GM23248 (cell line): ENCODE results near the gene SLC44A5. TPM values are rescaled to one million over a fixed set of nuclear protein-coding genes. Genes with fewer than 3 reads are reported as not detected.

ENCODE experiments used
- DNase-seq: peaks from one replicate; pipeline ENCODE4 v3.0.0-alpha.2; 2015
- H2AFZ ChIP-seq: fragments of 200-600 bp; sonication (generic); 2 replicates; pipeline ENCODE4 v1.6.1; 2016; ENCODE audit warnings: antibody characterized with exemption
- H3F3A ChIP-seq: fragments of 200-600 bp; sonication (generic); 2 replicates; pipeline ENCODE4 v1.6.1; 2016; ENCODE audit warnings: mild to moderate bottlenecking, antibody characterized with exemption, mixed run types; ENCODE audit not compliant: insufficient read depth
- H3K27ac ChIP-seq: fragments of 200-600 bp; sonication (generic); 2 replicates; pipeline ENCODE4 v1.5.1; 2016; ENCODE audit warnings: mild to moderate bottlenecking
- H3K27me3 ChIP-seq: fragments of 200-600 bp; sonication (generic); replicated peaks from 2 replicates; pipeline ENCODE4 v1.6.1; 2016; ENCODE audit warnings: mild to moderate bottlenecking; ENCODE audit not compliant: insufficient read depth
- H3K36me3 ChIP-seq: fragments of 200-600 bp; sonication (generic); 2 replicates; pipeline ENCODE4 v1.6.1; 2016; ENCODE audit warnings: low read depth, mild to moderate bottlenecking
- H3K4me1 ChIP-seq: fragments of 200-600 bp; sonication (generic); 2 replicates; pipeline ENCODE4 v1.6.1; 2016; ENCODE audit warnings: mild to moderate bottlenecking; ENCODE audit not compliant: insufficient read depth
- H3K4me2 ChIP-seq: fragments of 200-600 bp; sonication (generic); one replicate; pipeline ENCODE4 v1.6.1; 2016; ENCODE audit warnings: mild to moderate bottlenecking; ENCODE audit not compliant: unreplicated experiment
- H3K4me3 ChIP-seq: fragments of 200-600 bp; sonication (generic); 2 replicates; pipeline ENCODE4 v1.5.1; 2016; ENCODE audit warnings: mild to moderate bottlenecking
- H3K79me2 ChIP-seq: fragments of 200-600 bp; sonication (generic); 2 replicates; pipeline ENCODE4 v1.6.1; 2016; ENCODE audit warnings: mild to moderate bottlenecking; ENCODE audit not compliant: insufficient read depth
- H3K9ac ChIP-seq: fragments of 200-600 bp; sonication (generic); 2 replicates; pipeline ENCODE4 v1.6.1; 2016; ENCODE audit warnings: mild to moderate bottlenecking
- H3K9me2 ChIP-seq: fragments of 200-600 bp; sonication (generic); 2 replicates; pipeline ENCODE4 v1.6.1; 2016; ENCODE audit warnings: mixed run types, mild to moderate bottlenecking, moderate library complexity; ENCODE audit not compliant: insufficient read depth
- H3K9me3 ChIP-seq: fragments of 200-600 bp; sonication (generic); one replicate; pipeline ENCODE4 v1.6.1; 2017; ENCODE audit warnings: low read depth
- H4K20me1 ChIP-seq: fragments of 200-600 bp; sonication (generic); 2 replicates; pipeline ENCODE4 v1.6.0; 2016; ENCODE audit not compliant: insufficient read depth
- EZH2 ChIP-seq: fragments of 200-600 bp; sonication (generic); IDR thresholded peaks from 2 replicates; pipeline ENCODE4 v1.6.1; 2018; ENCODE audit warnings: antibody characterized with exemption, mild to moderate bottlenecking; ENCODE audit not compliant: insufficient read depth, poor library complexity, severe bottlenecking
- EZH2phosphoT487 ChIP-seq: fragments of 200-600 bp; sonication (generic); IDR thresholded peaks from 2 replicates; pipeline ENCODE4 v1.6.1; 2018; ENCODE audit warnings: antibody characterized with exemption, moderate library complexity, mild to moderate bottlenecking, low read depth; ENCODE audit not compliant: insufficient read depth
- WGBS, 2 experiments: methylation state at CpG; one replicate each; pipeline ENCODE4 v1.1.6; 2015 to 2017; ENCODE audit warnings: low lambda C conversion rate in 2 of 2, low coverage in 1 of 2; ENCODE audit errors: missing lambda C conversion rate in 2 of 2; 5-methylcytosine and 5-hydroxymethylcytosine counted together
- in situ Hi-C: fragments of 300-500 bp; cut with MboI; formaldehyde crosslinking; loops from 2 replicates; pipeline ENCODE4 v1.15.0; 2020
- polyA plus RNA-seq: library from polyadenylated mRNA; unstranded; fragments of >200 nt; fragmentation: Nextera tagmentation; extraction: Ambion mirVana; gene quantifications from 2 replicates; pipeline ENCODE4 v1.2.1, GENCODE V29; 2016
- total RNA-seq: library from RNA; depleted of rRNA; stranded (reverse); fragments of >200 nt; shearing (Covaris generic); gene quantifications from 2 replicates; pipeline ENCODE4 v1.2.3, GENCODE V29; 2014

Gene SLC44A5
- total and polyA plus RNA-seq, 2 experiments from 2014 or later = not detected

DNA sequence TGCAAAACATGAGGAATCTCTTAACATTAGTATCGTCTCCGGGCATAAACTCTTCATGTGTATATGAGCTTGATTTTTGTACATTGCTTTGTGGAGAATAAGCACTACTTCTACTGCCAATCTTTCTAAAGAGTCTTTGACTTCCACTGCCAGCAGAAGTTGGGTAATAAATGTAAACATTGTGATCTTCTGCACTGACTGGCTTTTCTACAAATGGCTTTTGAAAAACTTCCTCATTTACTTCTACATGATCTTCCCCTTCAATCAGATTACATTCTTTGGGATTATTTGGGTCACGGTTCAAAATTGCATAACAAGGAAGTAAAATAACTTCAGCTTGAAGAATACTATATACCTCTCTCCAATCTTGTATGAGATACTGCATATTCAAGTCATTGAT is 30.4 kb upstream of the SLC44A5 start:
- Histone ChIP-seq H3K4me2 (no peak overlapping the region), H3F3A (no peaks in the 10 kb centered on the region), H3K79me2 (no peaks in the 10 kb centered on the region), H2AFZ (no peak overlapping the region), H3K27ac (no peak overlapping the region), H3K4me3 (no peak overlapping the region), H3K36me3 (no peaks in the 10 kb centered on the region), H4K20me1 (no peaks in the 10 kb centered on the region), H3K9me3 (no peaks in the 10 kb centered on the region), H3K9me2 (no peaks in the 10 kb centered on the region), H3K9ac (no peak overlapping the region), H3K4me1 (no peaks in the 10 kb centered on the region), H3K27me3 (no peaks in the 10 kb centered on the region)
- WGBS, 2 experiments = 24 to 25% methylated on average over 3 of the region's 3 CpGs
- in situ Hi-C loops = loop anchor here (25.0 kb wide), 1 partner anchor 379 kb away; no protein-coding TSS in a partner anchor
- no peak for DNase-seq
- TF ChIP-seq EZH2phosphoT487 = no peak
- TF ChIP-seq EZH2 = no peak

DNA sequence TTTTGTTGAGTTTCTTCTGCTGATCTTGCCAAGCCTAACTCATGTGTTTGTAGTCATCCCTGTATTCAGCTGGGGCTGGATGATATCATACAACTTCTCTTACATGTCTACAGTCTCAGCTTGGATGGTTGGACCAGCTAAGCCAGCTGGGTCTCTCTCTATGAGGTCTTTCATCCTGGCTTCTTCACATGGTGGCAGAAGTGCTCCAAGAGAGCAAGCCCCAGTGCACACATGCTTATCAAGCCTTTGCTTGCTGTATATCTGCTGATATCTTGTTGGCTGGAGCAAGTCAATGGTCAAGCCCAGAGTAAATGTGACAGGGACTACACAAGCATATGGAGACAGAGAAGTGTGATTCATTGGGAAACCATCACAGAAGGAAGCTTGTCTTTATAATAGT is 29.2 kb upstream of the SLC44A5 start:
- no peak overlapping the region for H3K4me2 ChIP-seq
- no peaks in the 10 kb centered on the region for H3K79me2 ChIP-seq
- no peak overlapping the region for H2AFZ ChIP-seq
- no peak overlapping the region for H3K9ac ChIP-seq
- no peak overlapping the region for H3K27ac ChIP-seq
- no peaks in the 10 kb centered on the region for H3F3A ChIP-seq
- H3K27me3 ChIP-seq = no peaks in the 10 kb centered on the region
- H3K9me3 ChIP-seq = no peaks in the 10 kb centered on the region
- in situ Hi-C loops = loop anchor here (25.0 kb wide), 1 partner anchor 378 kb away; no protein-coding TSS in a partner anchor
- no peaks in the 10 kb centered on the region for H4K20me1 ChIP-seq
- H3K9me2 ChIP-seq = no peaks in the 10 kb centered on the region
- H3K4me3 ChIP-seq = no peak overlapping the region
- H3K36me3 ChIP-seq = no peaks in the 10 kb centered on the region
- no peaks in the 10 kb centered on the region for H3K4me1 ChIP-seq
- TF ChIP-seq EZH2phosphoT487 = no peak
- TF ChIP-seq EZH2 = no peak
- no peak for DNase-seq

DNA sequence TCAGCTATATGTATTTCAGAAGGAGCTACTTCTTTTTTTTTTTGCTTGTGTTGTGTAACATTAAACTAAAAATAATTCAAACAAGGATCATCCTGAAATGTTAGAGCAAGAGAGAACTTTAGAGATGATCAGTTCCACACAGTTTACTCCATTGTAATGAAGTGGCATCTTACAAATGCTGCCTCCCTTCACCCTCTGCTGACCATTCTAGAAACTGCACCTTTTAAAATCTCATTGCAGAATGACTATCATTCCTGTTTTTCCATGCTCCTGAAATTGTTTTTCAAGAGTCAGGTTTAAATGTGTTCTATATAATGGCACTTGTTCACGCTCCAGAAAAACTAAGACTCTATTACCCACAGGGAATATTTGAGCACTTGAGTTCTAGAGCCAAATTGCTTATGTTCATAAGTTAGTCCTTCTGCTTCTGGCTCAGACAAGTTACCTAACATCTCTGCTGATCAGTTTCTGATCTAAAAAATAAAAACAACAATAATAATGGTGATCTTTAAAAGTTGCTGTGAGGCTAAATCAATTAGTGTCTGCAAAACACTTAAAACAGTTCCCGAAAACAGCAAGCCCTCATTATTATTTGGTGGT is 21.5 kb upstream of the SLC44A5 start:
- H3K9ac ChIP-seq = no peak overlapping the region
- H3K9me3 ChIP-seq = no peaks in the 10 kb centered on the region
- H3F3A ChIP-seq = no peaks in the 10 kb centered on the region
- WGBS, 2 experiments = 10 to 16% methylated on average over 2 of the region's 2 CpGs
- no peak overlapping the region for H2AFZ ChIP-seq
- H3K79me2 ChIP-seq = no peaks in the 10 kb centered on the region
- H3K4me2 ChIP-seq = no peak overlapping the region
- H3K9me2 ChIP-seq = no peaks in the 10 kb centered on the region
- H3K27ac ChIP-seq = no peak overlapping the region
- no peaks in the 10 kb centered on the region for H4K20me1 ChIP-seq
- DNase-seq = peak; percentile 56
- H3K36me3 ChIP-seq = no peaks in the 10 kb centered on the region
- no peaks in the 10 kb centered on the region for H3K4me1 ChIP-seq
- H3K27me3 ChIP-seq = 0 out of 2 replicates have a peak, but pooled peaks cover 4% of the 10 kb centered on the region
- H3K4me3 ChIP-seq = no peak overlapping the region
- in situ Hi-C loops = loop anchor here (25.0 kb wide), 1 partner anchor 370 kb away; no protein-coding TSS in a partner anchor
- TF ChIP-seq EZH2phosphoT487 = no peak
- TF ChIP-seq EZH2 = no peak

DNA sequence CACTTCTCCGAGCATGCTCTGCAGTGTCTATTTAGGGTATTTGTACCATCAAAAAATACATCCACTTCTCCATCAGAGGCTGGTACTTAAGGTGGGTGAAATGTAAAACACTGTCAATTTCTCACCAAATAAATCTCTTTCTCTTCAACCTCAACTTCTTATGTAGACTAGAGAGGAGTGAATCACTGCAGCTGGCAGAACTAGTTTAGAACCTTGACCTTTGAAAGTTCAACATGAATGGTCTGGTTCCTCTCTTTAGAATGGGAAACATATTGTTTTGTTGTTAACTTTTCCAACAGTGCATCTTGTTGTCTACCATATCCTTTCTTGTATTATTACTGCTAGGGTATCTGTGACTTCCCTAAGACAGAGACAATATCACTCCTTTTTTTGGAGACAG is 20.1 kb upstream of the SLC44A5 start:
- Histone ChIP-seq H3K9ac (no peak overlapping the region), H3K27me3 (0 out of 2 replicates have a peak, but pooled peaks cover 4% of the 10 kb centered on the region), H3F3A (no peaks in the 10 kb centered on the region), H3K36me3 (no peaks in the 10 kb centered on the region), H3K27ac (no peak overlapping the region), H3K9me3 (no peaks in the 10 kb centered on the region), H3K4me3 (no peak overlapping the region), H2AFZ (no peak overlapping the region), H3K4me1 (no peaks in the 10 kb centered on the region), H3K79me2 (no peaks in the 10 kb centered on the region), H3K9me2 (no peaks in the 10 kb centered on the region), H4K20me1 (no peaks in the 10 kb centered on the region), H3K4me2 (no peak overlapping the region)
- TF ChIP-seq EZH2 = no peak
- TF ChIP-seq EZH2phosphoT487 = no peak
- DNase-seq = no peak
- in situ Hi-C loops = loop anchor here (25.0 kb wide), 1 partner anchor 369 kb away; no protein-coding TSS in a partner anchor
- WGBS, 2 experiments = 0 to 6% methylated on average over 1 of the region's 1 CpG
